Kidney (tissue), 14 donors: ENCODE measurements around the gene ANKRD35. TPM values are rescaled to one million over a fixed set of nuclear protein-coding genes. Genes with fewer than 3 reads are reported as not detected.

Source experiments
- DNase-seq, 5 donors: peaks; one replicate each; pipeline ENCODE4 v3.0.0-alpha.2; 2013 to 2020
- FAIRE-seq: peaks from 2 replicates; lab custom pipeline; 2012; peaks lifted over from hg19 to GRCh38; lab: Jason Lieb, UNC
- H3K27ac ChIP-seq, 2 donors: one replicate each; pipeline ENCODE4 v1.7.0; 2013; ENCODE audit warnings: low read depth in 2 of 2, low read length in 2 of 2, inconsistent platforms in 1 of 2
- H3K27me3 ChIP-seq: one replicate; pipeline ENCODE4 v1.7.1; 2013; ENCODE audit warnings: low read length, inconsistent platforms; ENCODE audit not compliant: control insufficient read depth, insufficient read depth
- H3K36me3 ChIP-seq, 3 donors: one replicate each; pipeline versions ENCODE4 v1.7.0 to v1.7.1; 2013; ENCODE audit warnings: low read length in 3 of 3, control low read depth in 1 of 3, inconsistent platforms in 1 of 3; ENCODE audit not compliant: insufficient read depth in 3 of 3, control insufficient read depth in 2 of 3
- H3K4me1 ChIP-seq, 3 donors: one replicate each; pipeline versions ENCODE4 v1.7.0 to v1.7.1; 2013; ENCODE audit warnings: low read length in 3 of 3, inconsistent platforms in 1 of 3, low read depth in 1 of 3; ENCODE audit not compliant: control insufficient read depth in 2 of 3, insufficient read depth in 2 of 3
- H3K4me3 ChIP-seq, 3 donors: one replicate each; pipeline versions ENCODE4 v1.7.0 to v1.8.1; 2013; ENCODE audit warnings: low read length in 3 of 3, control low read depth in 1 of 3, inconsistent platforms in 1 of 3
- H3K9ac ChIP-seq, 3 donors: one replicate each; pipeline versions ENCODE4 v1.7.0 to v1.7.1; 2013; ENCODE audit warnings: low read length in 3 of 3, control low read depth in 1 of 3, inconsistent platforms in 1 of 3
- H3K9me3 ChIP-seq, 3 donors: one replicate each; pipeline versions ENCODE4 v1.7.0 to v1.7.1; 2013; ENCODE audit warnings: low read length in 3 of 3, control low read depth in 1 of 3, inconsistent platforms in 1 of 3; ENCODE audit not compliant: control insufficient read depth in 2 of 3, insufficient read depth in 1 of 3
- CTCF ChIP-seq: IDR thresholded peaks from 3 replicates; pipeline ENCODE4 v1.5.1; 2012; ENCODE audit warnings: mild to moderate bottlenecking, moderate library complexity, borderline replicate concordance; ENCODE audit not compliant: insufficient read depth; ENCODE audit errors: extremely low read depth
- intact Hi-C: fragments of 100-400 bp; cut with DNase I; formaldehyde crosslinking; loops from one replicate; pipeline ENCODE4 v1.11.1; 2022
- polyA plus RNA-seq: library from polyadenylated mRNA; stranded (reverse); fragments of 350-450 nt; fragmentation: Illumina TruSeq; extraction: RNeasy Lipid Tissue Mini Kit (QIAGEN cat#74804); gene quantifications from one replicate; pipeline ENCODE4 v1.2.3, GENCODE V29; 2014; ENCODE audit warnings: low read depth, low replicate concordance; ENCODE audit not compliant: insufficient read depth
- total RNA-seq: library from RNA; stranded (reverse); fragmentation: NEBNext Ultra II Directional; extraction: Animal tissue kit (Norgen Biotek cat#: 25700); gene quantifications from one replicate; pipeline ENCODE4 v1.2.1, GENCODE V29; 2021
- donor health status: control.
- donor health status: control.
- donor health status: control.
- donor health status: control.
- donor health status: control.
- donor health status: DM: yes; HTN: yes; CAD: no.
- donor health status: Normal renal cell carcinoma (clear cell type).

ANKRD35 gene
- total and polyA plus RNA-seq, 2 donors from 2014 or later: 0.71 to 1.2 TPM

- no peak for TF ChIP-seq CTCF
- H3K4me3 ChIP-seq: no peak overlapping the region
- peaks cover 0 to 3% (median 0%) of the 10 kb centered on the region in 3 donors for H3K4me1 ChIP-seq
- no peaks in the 10 kb centered on the region for H3K27me3 ChIP-seq
- H3K9ac ChIP-seq: no peak overlapping the region
- no peak overlapping the region for H3K27ac ChIP-seq
- DNase-seq: no peak
- intact Hi-C loops: no loop called here
- H3K9me3 ChIP-seq: no peaks in the 10 kb centered on the region
- FAIRE-seq: no peak
- H3K36me3 ChIP-seq: no peaks in the 10 kb centered on the region
These were observed 22.2 kb downstream of the ANKRD35 start for GRCh38 chr1:145863282-145864018.

GRCh38 chr1:145859491-145860023, 26.1 kb downstream of the ANKRD35 start:
- no peaks in the 10 kb centered on the region for H3K9me3 ChIP-seq
- FAIRE-seq (no peak), DNase-seq (peak; percentile 90 to 97 (median 94))
- peak overlapping the region; percentile 61 to 95 (median 94) for H3K9ac ChIP-seq
- intact Hi-C loops: no loop called here
- H3K4me3 ChIP-seq: peak overlapping the region; percentile 87 to 99 (median 95)
- no peaks in the 10 kb centered on the region for H3K27me3 ChIP-seq
- H3K27ac ChIP-seq: peak overlapping the region; percentile 89
- H3K4me1 ChIP-seq: peaks cover 0 to 9% (median 0%) of the 10 kb centered on the region in 3 donors
- TF ChIP-seq CTCF: no peak
- peaks cover 3 to 14% (median 14%) of the 10 kb centered on the region in 3 donors for H3K36me3 ChIP-seq

GRCh38 chr1:145858901-145859490, 26.7 kb downstream of the ANKRD35 start, which contains the start of gene PIAS3:
PIAS3 (minus strand) TSS chr1:145859081; CDS start chr1:145858990, 91 bp downstream.
- Histone ChIP-seq H3K9me3 (no peaks in the 10 kb centered on the region), H3K4me1 (peaks cover 0 to 9% (median 0%) of the 10 kb centered on the region in 3 donors), H3K27me3 (no peaks in the 10 kb centered on the region), H3K36me3 (peaks cover 5 to 19% (median 16%) of the 10 kb centered on the region in 3 donors), H3K9ac (peak within 1 kb of the TSS; percentile 61 to 95 (median 94)), H3K4me3 (peak within 1 kb of the TSS; percentile 87 to 99 (median 95)), H3K27ac (peak within 1 kb of the TSS; percentile 89)
- DNase-seq (peak; percentile 96 to 99 (median 97)), FAIRE-seq (no peak)
- intact Hi-C loops: no loop called here
- TF ChIP-seq CTCF: no peak
